Measurements from ENCODE around the gene SRPK2.

GRCh38 chr7:105098863-105099515, 289.7 kb downstream of the SRPK2 start:
- TF ChIP-seq CTCF (IDR thresholded peaks at IDR 0.05) (no peak), REST (IDR thresholded peaks at IDR 0.05; ENCODE audit: insufficient read depth in 1 of 2, low read depth in 2 of 2, low read length in 1 of 2) (no peak), SIN3A (IDR thresholded peaks at IDR 0.05; ENCODE audit: borderline replicate concordance, insufficient read depth, low read depth, low read length) (no peak), POLR2AphosphoS5 (IDR thresholded peaks at IDR 0.05; ENCODE audit: low read depth, low read length) (no peak), TCF7L2 (IDR thresholded peaks at IDR 0.05; ENCODE audit: low read depth, low read length) (no peak)
